Measurements from ENCODE around the gene ELAC1.

- no peak for TF ChIP-seq CTCF (IDR thresholded peaks at IDR 0.05)
- TF ChIP-seq POLR2A (IDR thresholded peaks at IDR 0.05), result no peak
Observed at GRCh38 chr18:51010218-51010617, 42.4 kb downstream of the ELAC1 start.
